SK-N-SH (cell line): ENCODE data around the gene TAF11L10.
"Not testable (repeated sequence)": the region's sequence is repeated elsewhere in the genome, so short reads cannot be mapped to it uniquely, and the experiment has no call there.

Experiments used
- CTCF ChIP-seq: fragments of 200-600 bp; sonication (generic); IDR thresholded peaks from 2 replicates; pipeline ENCODE4 v1.6.1; 2017; ENCODE audit warnings: antibody characterized with exemption, mild to moderate bottlenecking, moderate library complexity
- ELF1 ChIP-seq: IDR thresholded peaks from 2 replicates; pipeline ENCODE4 v1.4.0; 2012
- IRF3 ChIP-seq: fragments of 150-350 bp; IDR thresholded peaks from 2 replicates; pipeline ENCODE4 v1.6.1; 2016; ENCODE audit warnings: mild to moderate bottlenecking, low read depth, low read length
- MXI1 ChIP-seq: IDR thresholded peaks from 2 replicates; pipeline ENCODE4 v1.6.1; 2012; ENCODE audit warnings: mild to moderate bottlenecking, low read depth, low read length, improper control_type of control experiment
- NFIC ChIP-seq: IDR thresholded peaks from 2 replicates; pipeline ENCODE4 v1.4.0; 2012; ENCODE audit warnings: borderline replicate concordance
- NRF1 ChIP-seq: IDR thresholded peaks from 2 replicates; pipeline ENCODE4 v1.6.1; 2012; ENCODE audit warnings: low read depth, mild to moderate bottlenecking, low read length
- POLR2AphosphoS5 ChIP-seq: IDR thresholded peaks from 2 replicates; pipeline ENCODE4 v1.6.1; 2012; ENCODE audit warnings: low read depth, low read length
- RCOR1 ChIP-seq: fragments of 150-350 bp; IDR thresholded peaks from 2 replicates; pipeline ENCODE4 v1.6.1; 2017; ENCODE audit warnings: antibody characterized with exemption, low read length
- REST ChIP-seq: IDR thresholded peaks from 2 replicates; pipeline ENCODE4 v1.6.1; 2012; ENCODE audit warnings: mild to moderate bottlenecking, low read depth, low read length, moderate library complexity
- TCF12 ChIP-seq: IDR thresholded peaks from 2 replicates; pipeline ENCODE4 v1.4.0; 2012

GRCh38 chr5:17631788-17632187 lies 34.2 kb upstream of the TAF11L10 start, which contains the start of gene TAF11L13:
- TF ChIP-seq CTCF, POLR2AphosphoS5, TCF12, REST, MXI1, NRF1, IRF3, RCOR1, NFIC, ELF1: not testable (repeated sequence)
